Upper lobe of left lung (tissue), 4 donors: ENCODE data around the gene PDLIM1.

ENCODE experiments used
- POLR2A ChIP-seq, 4 donors: fragments of 450-650 bp; IDR thresholded peaks; one replicate each; pipeline ENCODE4 v1.5.1; 2016 to 2017; ENCODE audit warnings: antibody characterized with exemption in 4 of 4, mild to moderate bottlenecking in 2 of 4
- TF ChIP-seq, protein P1 (sequence below), 6 experiments: fragments of 450-650 bp in 4 of 6; fragments of 200-600 bp in 2 of 6; sonication (generic) in 2 of 6; IDR thresholded peaks; one replicate each; pipeline ENCODE4 v1.5.1; 2016 to 2019; ENCODE audit warnings: antibody characterized with exemption in 6 of 6

DNA sequence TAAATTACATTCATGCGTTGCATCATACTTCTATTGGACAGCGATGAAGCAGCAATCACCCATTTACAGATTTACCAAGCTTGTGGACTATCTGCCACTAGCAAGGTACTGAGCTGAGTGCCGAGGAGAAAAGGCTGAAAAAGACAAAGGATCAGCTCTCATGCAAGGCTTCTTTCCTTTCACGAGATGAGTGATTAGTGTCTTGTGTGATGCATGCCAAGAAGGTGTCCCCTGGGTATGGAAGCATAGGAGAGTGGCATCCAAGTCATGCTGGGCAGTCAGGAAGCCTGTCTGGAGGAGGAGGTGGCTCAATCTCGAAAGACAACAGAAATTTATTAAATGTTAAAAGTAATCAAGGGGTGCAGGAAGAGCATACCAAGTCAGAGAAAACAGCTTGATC is 55.9 kb downstream of the PDLIM1 start:
- TF ChIP-seq, protein P1, sequence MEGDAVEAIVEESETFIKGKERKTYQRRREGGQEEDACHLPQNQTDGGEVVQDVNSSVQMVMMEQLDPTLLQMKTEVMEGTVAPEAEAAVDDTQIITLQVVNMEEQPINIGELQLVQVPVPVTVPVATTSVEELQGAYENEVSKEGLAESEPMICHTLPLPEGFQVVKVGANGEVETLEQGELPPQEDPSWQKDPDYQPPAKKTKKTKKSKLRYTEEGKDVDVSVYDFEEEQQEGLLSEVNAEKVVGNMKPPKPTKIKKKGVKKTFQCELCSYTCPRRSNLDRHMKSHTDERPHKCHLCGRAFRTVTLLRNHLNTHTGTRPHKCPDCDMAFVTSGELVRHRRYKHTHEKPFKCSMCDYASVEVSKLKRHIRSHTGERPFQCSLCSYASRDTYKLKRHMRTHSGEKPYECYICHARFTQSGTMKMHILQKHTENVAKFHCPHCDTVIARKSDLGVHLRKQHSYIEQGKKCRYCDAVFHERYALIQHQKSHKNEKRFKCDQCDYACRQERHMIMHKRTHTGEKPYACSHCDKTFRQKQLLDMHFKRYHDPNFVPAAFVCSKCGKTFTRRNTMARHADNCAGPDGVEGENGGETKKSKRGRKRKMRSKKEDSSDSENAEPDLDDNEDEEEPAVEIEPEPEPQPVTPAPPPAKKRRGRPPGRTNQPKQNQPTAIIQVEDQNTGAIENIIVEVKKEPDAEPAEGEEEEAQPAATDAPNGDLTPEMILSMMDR (IDR thresholded peaks at IDR 0.05), result no peak
- no peak for TF ChIP-seq POLR2A (IDR thresholded peaks at IDR 0.05)
